ENCODE data around the gene ISL2. TPM values are rescaled to one million over a fixed set of nuclear protein-coding genes. Genes with fewer than 3 reads are reported as not detected.

Gene ISL2
- total RNA-seq, 1 donor from 2014 or later: not detected

GRCh38 chr15:76298986-76299385, 37.6 kb upstream of the ISL2 start:
- no peaks in the 10 kb centered on the region for H3K9me3 Mint-ChIP-seq
- H3K36me3 Mint-ChIP-seq (ENCODE audit: low read depth): no peaks in the 10 kb centered on the region

GRCh38 chr15:76299786-76300185, 36.8 kb upstream of the ISL2 start:
- Mint-ChIP-seq H3K9me3 (no peaks in the 10 kb centered on the region), H3K36me3 (ENCODE audit: low read depth) (no peaks in the 10 kb centered on the region), H3K27me3 (ENCODE audit: low read depth) (no peaks in the 10 kb centered on the region), H3K27ac (ENCODE audit: unreplicated experiment) (no peak overlapping the region), H3K4me3 (no peak overlapping the region), H3K4me1 (no peaks in the 10 kb centered on the region)
- TF ChIP-seq, protein P1, sequence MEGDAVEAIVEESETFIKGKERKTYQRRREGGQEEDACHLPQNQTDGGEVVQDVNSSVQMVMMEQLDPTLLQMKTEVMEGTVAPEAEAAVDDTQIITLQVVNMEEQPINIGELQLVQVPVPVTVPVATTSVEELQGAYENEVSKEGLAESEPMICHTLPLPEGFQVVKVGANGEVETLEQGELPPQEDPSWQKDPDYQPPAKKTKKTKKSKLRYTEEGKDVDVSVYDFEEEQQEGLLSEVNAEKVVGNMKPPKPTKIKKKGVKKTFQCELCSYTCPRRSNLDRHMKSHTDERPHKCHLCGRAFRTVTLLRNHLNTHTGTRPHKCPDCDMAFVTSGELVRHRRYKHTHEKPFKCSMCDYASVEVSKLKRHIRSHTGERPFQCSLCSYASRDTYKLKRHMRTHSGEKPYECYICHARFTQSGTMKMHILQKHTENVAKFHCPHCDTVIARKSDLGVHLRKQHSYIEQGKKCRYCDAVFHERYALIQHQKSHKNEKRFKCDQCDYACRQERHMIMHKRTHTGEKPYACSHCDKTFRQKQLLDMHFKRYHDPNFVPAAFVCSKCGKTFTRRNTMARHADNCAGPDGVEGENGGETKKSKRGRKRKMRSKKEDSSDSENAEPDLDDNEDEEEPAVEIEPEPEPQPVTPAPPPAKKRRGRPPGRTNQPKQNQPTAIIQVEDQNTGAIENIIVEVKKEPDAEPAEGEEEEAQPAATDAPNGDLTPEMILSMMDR (conservative IDR thresholded peaks at IDR 0.05): no peak
- DNase-seq (ENCODE audit: low read depth, low spot score): no peak

More at GRCh38 chr15:76298986-76299385, 37.6 kb upstream of the ISL2 start:
- no peak overlapping the region for H3K27ac Mint-ChIP-seq (ENCODE audit: unreplicated experiment)
- H3K4me1 Mint-ChIP-seq: no peaks in the 10 kb centered on the region
- H3K4me3 Mint-ChIP-seq: no peak overlapping the region
- DNase-seq (ENCODE audit: low read depth, low spot score): no peak
- TF ChIP-seq, protein P1 (conservative IDR thresholded peaks at IDR 0.05): no peak
- no peaks in the 10 kb centered on the region for H3K27me3 Mint-ChIP-seq (ENCODE audit: low read depth)

DNA sequence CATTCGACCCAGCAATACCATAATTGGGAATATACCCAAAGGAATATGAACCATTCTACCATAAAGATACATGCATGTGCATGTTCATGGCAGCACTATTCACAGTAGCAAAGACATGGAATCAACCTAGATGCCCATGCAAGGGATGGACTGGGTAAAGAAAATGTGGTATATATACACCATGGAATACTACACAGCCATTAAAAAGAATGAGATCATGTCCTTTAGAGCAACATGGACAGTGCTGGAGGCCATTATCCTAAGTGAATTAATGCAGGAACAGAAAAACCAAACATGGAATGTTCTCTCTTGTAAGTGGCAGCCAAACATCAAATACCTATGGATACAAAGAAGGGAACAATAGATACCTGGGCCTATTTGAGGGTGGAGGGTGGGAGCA, 32.7 kb upstream of the ISL2 start:
- Mint-ChIP-seq H3K4me1 (peaks cover 10% of the 10 kb centered on the region), H3K27me3 (ENCODE audit: low read depth) (no peaks in the 10 kb centered on the region), H3K36me3 (ENCODE audit: low read depth) (peaks cover 7% of the 10 kb centered on the region), H3K27ac (ENCODE audit: unreplicated experiment) (no peak overlapping the region), H3K4me3 (no peak overlapping the region), H3K9me3 (peaks cover 3% of the 10 kb centered on the region)
- TF ChIP-seq, protein P1 (conservative IDR thresholded peaks at IDR 0.05): no peak
- DNase-seq (ENCODE audit: low read depth, low spot score): no peak

DNA sequence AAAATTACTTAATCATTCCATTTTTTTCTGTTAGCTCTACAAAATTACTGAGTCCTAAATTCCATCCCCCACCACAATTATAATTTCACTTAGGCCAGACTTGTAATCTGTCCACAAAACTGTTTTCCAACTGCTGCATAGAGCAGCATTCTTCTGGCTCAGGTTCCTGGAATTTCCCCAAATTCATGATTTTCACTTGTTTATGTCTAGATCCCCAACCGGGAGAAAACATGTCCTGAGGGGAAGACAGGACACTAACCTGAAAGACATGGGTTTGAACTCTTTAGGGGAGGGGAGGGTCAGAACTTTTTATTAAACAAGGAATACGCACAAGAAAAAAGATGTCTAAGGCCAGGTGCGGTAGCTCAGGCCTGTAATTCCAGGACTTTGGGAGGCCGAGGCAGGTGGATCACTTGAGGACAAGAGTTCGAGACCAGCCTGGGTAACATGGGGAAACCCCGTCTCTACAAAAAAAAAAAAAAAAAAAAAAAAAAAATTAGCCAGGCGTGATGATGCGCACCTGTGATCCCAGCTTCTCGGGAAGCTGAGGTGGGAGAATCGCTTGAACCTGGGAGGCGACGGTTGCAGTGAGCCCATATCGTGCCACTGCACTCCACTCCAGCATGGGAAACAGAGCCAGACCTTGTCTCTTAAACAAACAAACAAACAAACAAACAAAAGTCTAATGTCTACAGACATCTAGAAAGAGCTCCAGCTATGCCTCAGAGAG, 26.8 kb upstream of the ISL2 start:
- Mint-ChIP-seq H3K36me3 (ENCODE audit: low read depth) (peaks cover 9% of the 10 kb centered on the region), H3K27me3 (ENCODE audit: low read depth) (peaks cover 4% of the 10 kb centered on the region), H3K4me1 (peaks cover 38% of the 10 kb centered on the region), H3K9me3 (peaks cover 5% of the 10 kb centered on the region), H3K27ac (ENCODE audit: unreplicated experiment) (no peak overlapping the region), H3K4me3 (peak overlapping the region; percentile 93)
- DNase-seq (ENCODE audit: low read depth, low spot score): no peak
- TF ChIP-seq, protein P1 (conservative IDR thresholded peaks at IDR 0.05): no peak

DNA sequence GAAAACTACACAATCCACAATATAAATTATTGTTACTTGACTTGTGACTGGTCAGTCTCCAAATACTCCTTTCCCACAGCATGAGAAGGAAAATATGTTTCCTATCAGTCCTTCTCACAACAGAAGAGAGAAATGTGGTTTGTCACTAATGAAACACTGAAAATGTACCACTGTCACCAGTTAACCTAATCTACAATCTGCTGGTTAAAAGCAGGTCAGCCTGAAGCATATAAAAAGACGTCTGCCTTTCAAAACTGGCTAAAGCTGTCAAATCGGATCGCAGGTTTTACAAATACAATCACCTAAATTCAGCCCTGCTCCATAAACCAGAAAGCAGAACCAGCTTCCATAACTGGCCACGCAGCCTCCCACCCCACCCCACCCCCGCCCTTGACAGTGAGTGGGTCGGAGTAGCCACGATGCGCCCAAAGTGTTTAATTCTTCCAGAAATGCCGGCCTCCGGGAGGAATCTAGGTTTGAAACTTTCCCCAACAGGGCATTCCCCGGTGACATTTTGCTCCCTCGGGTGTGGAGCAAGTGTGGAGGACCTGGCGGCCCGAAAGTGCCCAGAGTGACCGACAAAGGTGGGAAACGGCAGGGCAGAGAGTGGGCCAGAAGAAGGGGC, 26.0 kb upstream of the ISL2 start:
- Mint-ChIP-seq H3K27me3 (ENCODE audit: low read depth) (peaks cover 6% of the 10 kb centered on the region), H3K4me3 (peak overlapping the region; percentile 93), H3K9me3 (peaks cover 3% of the 10 kb centered on the region), H3K4me1 (peaks cover 38% of the 10 kb centered on the region), H3K36me3 (ENCODE audit: low read depth) (peaks cover 5% of the 10 kb centered on the region), H3K27ac (ENCODE audit: unreplicated experiment) (peak overlapping the region; percentile 81)
- TF ChIP-seq, protein P1 (conservative IDR thresholded peaks at IDR 0.05): no peak
- peak; percentile 16 for DNase-seq (ENCODE audit: low read depth, low spot score)

All from neural crest cell (in vitro differentiated cells).